ENCODE data around the gene DPM1. TPM values are rescaled to one million over a fixed set of nuclear protein-coding genes. Genes with fewer than 3 reads are reported as not detected.
A peak's percentile ranks its signal among the peaks of the same experiment; 100 is the strongest.

DPM1 gene
- total RNA-seq, 4 donors from 2014 or later = 48.8 to 83.1 (median 60.2) TPM

DNA sequence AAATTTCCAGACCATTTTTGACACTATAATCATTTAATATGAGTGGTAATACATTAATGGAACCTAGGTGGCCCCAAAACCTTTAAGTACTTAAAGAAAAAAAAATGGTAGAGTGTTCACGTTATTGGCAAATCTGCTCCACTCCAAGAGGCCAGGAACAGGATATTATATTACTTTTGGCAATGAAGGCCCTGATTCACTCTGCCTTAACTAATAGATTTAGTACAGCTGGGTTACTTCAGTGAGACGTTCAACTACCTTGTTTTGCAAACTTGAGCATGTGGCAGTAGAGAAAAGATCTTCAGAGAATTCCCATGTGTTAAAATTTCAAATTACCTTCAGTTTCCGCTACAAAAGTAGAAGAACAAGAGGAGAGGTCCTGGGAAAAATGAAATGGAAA, 39.9 kb downstream of the DPM1 start:
- Histone ChIP-seq H3K4me3 (replicated peaks in 1 of 3) (no peak overlapping the region), H3K27me3 (no peaks in the 10 kb centered on the region), H3K36me3 (no peaks in the 10 kb centered on the region), H3K9me3 (no peaks in the 10 kb centered on the region), H3K27ac (no peak overlapping the region), H3K4me1 (peaks cover 41 to 77% of the 10 kb centered on the region in 2 donors)
- TF ChIP-seq CTCF (IDR thresholded peaks at IDR 0.05) = no peak
- TF ChIP-seq POLR2A (IDR thresholded peaks at IDR 0.05) = no peak
- no peak for DNase-seq
- WGBS, 2 donors = 61 to 75% methylated on average over 3 of the region's 3 CpGs
- intact Hi-C loops (cut with DNase I) = no loop called here

GRCh38 chr20:50916934-50917333, 41.4 kb downstream of the DPM1 start:
- Histone ChIP-seq H3K27ac (peak overlapping the region; percentile 33 to 48 (median 38)), H3K4me1 (peaks cover 32 to 71% of the 10 kb centered on the region in 2 donors), H3K27me3 (no peaks in the 10 kb centered on the region), H3K4me3 (replicated peaks in 1 of 3) (no peak overlapping the region), H3K9me3 (no peaks in the 10 kb centered on the region), H3K36me3 (no peaks in the 10 kb centered on the region)
- TF ChIP-seq CTCF (IDR thresholded peaks at IDR 0.05) (no peak), POLR2A (IDR thresholded peaks at IDR 0.05) (no peak)
- WGBS, 2 donors = 31 to 46% methylated on average over 3 of the region's 3 CpGs
- intact Hi-C loops (cut with DNase I) = no loop called here
- peak; percentile 51 to 58 for DNase-seq

GRCh38 chr20:50916257-50916656, 42.1 kb downstream of the DPM1 start:
- H3K27ac ChIP-seq = peak overlapping the region in 2 of 3 donors; percentile 5 to 14

DNA sequence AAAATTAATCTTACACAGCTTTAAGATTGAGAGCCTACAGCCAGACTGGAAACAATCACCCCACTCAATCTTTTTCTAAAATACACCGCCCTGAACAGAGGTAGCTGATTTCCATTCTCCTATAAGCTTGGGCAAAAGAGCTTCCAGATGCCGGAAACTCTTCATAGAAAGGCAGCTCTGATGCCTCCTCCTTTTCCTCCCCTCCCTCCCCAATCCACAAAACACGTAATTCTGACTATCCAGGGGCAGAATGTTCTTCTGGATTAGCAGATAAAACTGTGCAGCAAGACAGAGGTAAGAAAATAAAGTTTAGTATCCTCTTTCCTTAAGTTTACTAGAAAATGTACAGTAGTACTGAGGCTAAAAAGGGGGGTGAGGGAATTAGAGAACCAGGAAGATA, 42.9 kb downstream of the DPM1 start:
- WGBS, 2 donors = 64 to 76% methylated on average over 3 of the region's 3 CpGs

More at GRCh38 chr20:50916257-50916656, 42.1 kb downstream of the DPM1 start:
- Histone ChIP-seq H3K36me3 (no peaks in the 10 kb centered on the region), H3K27me3 (no peaks in the 10 kb centered on the region), H3K4me1 (peaks cover 27 to 69% of the 10 kb centered on the region in 2 donors), H3K4me3 (replicated peaks in 1 of 3) (no peak overlapping the region), H3K9me3 (no peaks in the 10 kb centered on the region)
- TF ChIP-seq CTCF (IDR thresholded peaks at IDR 0.05) (no peak), POLR2A (IDR thresholded peaks at IDR 0.05) (no peak)
- DNase-seq = no peak
- intact Hi-C loops (cut with DNase I) = no loop called here
- WGBS, 2 donors = 66 to 67% methylated on average over 5 of the region's 5 CpGs

More for the DNA sequence above, 42.9 kb downstream of the DPM1 start:
- H3K27ac ChIP-seq = no peak overlapping the region
- H3K9me3 ChIP-seq = no peaks in the 10 kb centered on the region
- no peaks in the 10 kb centered on the region for H3K27me3 ChIP-seq
- peaks cover 30 to 72% of the 10 kb centered on the region in 2 donors for H3K4me1 ChIP-seq
- no peak for DNase-seq
- intact Hi-C loops (cut with DNase I) = no loop called here
- no peaks in the 10 kb centered on the region for H3K36me3 ChIP-seq
- TF ChIP-seq CTCF (IDR thresholded peaks at IDR 0.05) = no peak
- no peak for TF ChIP-seq POLR2A (IDR thresholded peaks at IDR 0.05)
- no peak overlapping the region for H3K4me3 ChIP-seq (replicated peaks in 1 of 3)

All from thyroid gland (tissue), 4 donors.